ENCODE results near the gene ZNF593. TPM values are rescaled to one million over a fixed set of nuclear protein-coding genes. Genes with fewer than 3 reads are reported as not detected.

Gene ZNF593
- total and polyA plus RNA-seq, 9 of the 15 experiments (the other 6 are each of a cell fraction or from before 2014, with no cell fraction given) = 9.8 to 334 (median 48.2) TPM

DNA sequence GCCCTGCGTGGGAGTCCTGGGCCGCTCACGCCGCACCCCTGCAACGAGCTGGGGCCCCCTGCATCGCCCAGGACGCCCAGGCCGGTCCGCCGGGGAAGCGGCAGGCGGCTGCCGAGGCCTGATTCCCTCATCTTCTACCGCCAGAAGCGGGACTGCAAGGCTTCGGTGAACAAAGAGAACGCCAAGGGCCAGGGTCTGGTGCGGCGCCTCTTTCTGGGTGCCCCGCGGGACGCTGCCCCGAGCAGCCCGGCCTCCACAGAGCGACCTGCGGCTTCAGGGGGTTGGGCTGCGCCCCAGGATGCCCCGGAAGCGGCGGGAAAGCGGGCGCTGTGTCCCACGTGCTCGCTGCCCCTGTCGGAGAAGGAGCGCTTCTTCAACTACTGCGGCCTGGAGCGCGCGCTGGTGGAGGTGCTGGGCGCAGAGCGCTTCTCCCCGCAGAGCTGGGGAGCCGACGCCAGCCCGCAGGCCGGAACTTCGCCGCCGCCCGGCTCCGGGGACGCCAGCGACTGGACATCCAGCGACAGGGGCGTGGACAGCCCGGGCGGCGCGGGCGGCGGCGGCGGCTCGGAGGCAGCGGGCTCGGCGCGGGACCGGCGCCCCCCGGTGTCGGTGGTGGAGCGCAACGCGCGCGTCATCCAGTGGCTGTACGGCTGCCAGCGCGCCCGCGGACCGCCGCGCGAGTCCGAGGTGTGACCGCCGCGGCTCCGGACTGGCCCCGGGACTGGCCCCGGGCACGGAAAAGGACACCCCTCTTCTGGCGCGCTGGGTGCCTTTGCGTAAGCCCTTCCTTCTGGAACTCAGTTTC lies 8.1 kb upstream of the ZNF593 start (continued):
- TF ChIP-seq PRPF4 (IDR thresholded peaks at IDR 0.05; ENCODE audit: insufficient read depth, low read depth, low read length, poor library complexity, severe bottlenecking) (peak; percentile 44), RAD51 (IDR thresholded peaks at IDR 0.05; ENCODE audit: borderline replicate concordance, low read depth) (peak; percentile 40; the same call in 1 of the 2 replicates), YY1 (IDR thresholded peaks at IDR 0.05; ENCODE audit: borderline replicate concordance in 1 of 3, control insufficient read depth in 1 of 3, extremely low read depth in 1 of 3, insufficient read depth in 3 of 3, insufficient read length in 1 of 3, insufficient replicate concordance in 2 of 3, low read depth in 1 of 3, low read length in 2 of 3) (peak in 2 of 3 experiments; percentile 42 to 58), BDP1 (IDR thresholded peaks at IDR 0.05; ENCODE audit: insufficient read depth, insufficient read length) (no peak), POLR2H (tag; IDR thresholded peaks at IDR 0.05; ENCODE audit: low read depth) (no peak), NFRKB (IDR thresholded peaks at IDR 0.05; ENCODE audit: low read depth) (peak; percentile 25; the same call in 1 of the 2 replicates), KLF16 (IDR thresholded peaks at IDR 0.05) (no peak), SRF (CRISPR knock-in tag; IDR thresholded peaks at IDR 0.05) (no peak), CBX3 (IDR thresholded peaks at IDR 0.05; ENCODE audit: borderline replicate concordance in 1 of 2, low read length in 2 of 2) (0 out of 3 replicates have a peak, but pooled peaks of 1 of the 2 experiments have one; percentile 74), NRF1 (conservative IDR thresholded peaks at IDR 0.05 in 1 of 2, IDR thresholded peaks at IDR 0.05 in 1 of 2) (peak in 1 of 2 experiments; percentile 50; a peak in 3 of 4 replicates), CBFA2T2 (conservative IDR thresholded peaks at IDR 0.05) (no peak), TRIM28 (IDR thresholded peaks at IDR 0.05) (no peak), MEF2A (IDR thresholded peaks at IDR 0.05; ENCODE audit: control insufficient read depth, low read depth, low read length) (no peak)
- TF ChIP-seq, protein P1, sequence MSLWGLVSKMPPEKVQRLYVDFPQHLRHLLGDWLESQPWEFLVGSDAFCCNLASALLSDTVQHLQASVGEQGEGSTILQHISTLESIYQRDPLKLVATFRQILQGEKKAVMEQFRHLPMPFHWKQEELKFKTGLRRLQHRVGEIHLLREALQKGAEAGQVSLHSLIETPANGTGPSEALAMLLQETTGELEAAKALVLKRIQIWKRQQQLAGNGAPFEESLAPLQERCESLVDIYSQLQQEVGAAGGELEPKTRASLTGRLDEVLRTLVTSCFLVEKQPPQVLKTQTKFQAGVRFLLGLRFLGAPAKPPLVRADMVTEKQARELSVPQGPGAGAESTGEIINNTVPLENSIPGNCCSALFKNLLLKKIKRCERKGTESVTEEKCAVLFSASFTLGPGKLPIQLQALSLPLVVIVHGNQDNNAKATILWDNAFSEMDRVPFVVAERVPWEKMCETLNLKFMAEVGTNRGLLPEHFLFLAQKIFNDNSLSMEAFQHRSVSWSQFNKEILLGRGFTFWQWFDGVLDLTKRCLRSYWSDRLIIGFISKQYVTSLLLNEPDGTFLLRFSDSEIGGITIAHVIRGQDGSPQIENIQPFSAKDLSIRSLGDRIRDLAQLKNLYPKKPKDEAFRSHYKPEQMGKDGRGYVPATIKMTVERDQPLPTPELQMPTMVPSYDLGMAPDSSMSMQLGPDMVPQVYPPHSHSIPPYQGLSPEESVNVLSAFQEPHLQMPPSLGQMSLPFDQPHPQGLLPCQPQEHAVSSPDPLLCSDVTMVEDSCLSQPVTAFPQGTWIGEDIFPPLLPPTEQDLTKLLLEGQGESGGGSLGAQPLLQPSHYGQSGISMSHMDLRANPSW (CRISPR knock-in tag; IDR thresholded peaks at IDR 0.05) = peak; percentile 66; the same call in 1 of the 2 replicates
- TF ChIP-seq, protein P2, sequence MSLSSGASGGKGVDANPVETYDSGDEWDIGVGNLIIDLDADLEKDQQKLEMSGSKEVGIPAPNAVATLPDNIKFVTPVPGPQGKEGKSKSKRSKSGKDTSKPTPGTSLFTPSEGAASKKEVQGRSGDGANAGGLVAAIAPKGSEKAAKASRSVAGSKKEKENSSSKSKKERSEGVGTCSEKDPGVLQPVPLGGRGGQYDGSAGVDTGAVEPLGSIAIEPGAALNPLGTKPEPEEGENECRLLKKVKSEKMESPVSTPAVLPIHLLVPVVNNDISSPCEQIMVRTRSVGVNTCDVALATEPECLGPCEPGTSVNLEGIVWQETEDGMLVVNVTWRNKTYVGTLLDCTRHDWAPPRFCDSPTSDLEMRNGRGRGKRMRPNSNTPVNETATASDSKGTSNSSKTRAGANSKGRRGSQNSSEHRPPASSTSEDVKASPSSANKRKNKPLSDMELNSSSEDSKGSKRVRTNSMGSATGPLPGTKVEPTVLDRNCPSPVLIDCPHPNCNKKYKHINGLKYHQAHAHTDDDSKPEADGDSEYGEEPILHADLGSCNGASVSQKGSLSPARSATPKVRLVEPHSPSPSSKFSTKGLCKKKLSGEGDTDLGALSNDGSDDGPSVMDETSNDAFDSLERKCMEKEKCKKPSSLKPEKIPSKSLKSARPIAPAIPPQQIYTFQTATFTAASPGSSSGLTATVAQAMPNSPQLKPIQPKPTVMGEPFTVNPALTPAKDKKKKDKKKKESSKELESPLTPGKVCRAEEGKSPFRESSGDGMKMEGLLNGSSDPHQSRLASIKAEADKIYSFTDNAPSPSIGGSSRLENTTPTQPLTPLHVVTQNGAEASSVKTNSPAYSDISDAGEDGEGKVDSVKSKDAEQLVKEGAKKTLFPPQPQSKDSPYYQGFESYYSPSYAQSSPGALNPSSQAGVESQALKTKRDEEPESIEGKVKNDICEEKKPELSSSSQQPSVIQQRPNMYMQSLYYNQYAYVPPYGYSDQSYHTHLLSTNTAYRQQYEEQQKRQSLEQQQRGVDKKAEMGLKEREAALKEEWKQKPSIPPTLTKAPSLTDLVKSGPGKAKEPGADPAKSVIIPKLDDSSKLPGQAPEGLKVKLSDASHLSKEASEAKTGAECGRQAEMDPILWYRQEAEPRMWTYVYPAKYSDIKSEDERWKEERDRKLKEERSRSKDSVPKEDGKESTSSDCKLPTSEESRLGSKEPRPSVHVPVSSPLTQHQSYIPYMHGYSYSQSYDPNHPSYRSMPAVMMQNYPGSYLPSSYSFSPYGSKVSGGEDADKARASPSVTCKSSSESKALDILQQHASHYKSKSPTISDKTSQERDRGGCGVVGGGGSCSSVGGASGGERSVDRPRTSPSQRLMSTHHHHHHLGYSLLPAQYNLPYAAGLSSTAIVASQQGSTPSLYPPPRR (CRISPR knock-in tag; IDR thresholded peaks at IDR 0.05; ENCODE audit: borderline replicate concordance) = peak; percentile 82
- TF ChIP-seq, protein P3, sequence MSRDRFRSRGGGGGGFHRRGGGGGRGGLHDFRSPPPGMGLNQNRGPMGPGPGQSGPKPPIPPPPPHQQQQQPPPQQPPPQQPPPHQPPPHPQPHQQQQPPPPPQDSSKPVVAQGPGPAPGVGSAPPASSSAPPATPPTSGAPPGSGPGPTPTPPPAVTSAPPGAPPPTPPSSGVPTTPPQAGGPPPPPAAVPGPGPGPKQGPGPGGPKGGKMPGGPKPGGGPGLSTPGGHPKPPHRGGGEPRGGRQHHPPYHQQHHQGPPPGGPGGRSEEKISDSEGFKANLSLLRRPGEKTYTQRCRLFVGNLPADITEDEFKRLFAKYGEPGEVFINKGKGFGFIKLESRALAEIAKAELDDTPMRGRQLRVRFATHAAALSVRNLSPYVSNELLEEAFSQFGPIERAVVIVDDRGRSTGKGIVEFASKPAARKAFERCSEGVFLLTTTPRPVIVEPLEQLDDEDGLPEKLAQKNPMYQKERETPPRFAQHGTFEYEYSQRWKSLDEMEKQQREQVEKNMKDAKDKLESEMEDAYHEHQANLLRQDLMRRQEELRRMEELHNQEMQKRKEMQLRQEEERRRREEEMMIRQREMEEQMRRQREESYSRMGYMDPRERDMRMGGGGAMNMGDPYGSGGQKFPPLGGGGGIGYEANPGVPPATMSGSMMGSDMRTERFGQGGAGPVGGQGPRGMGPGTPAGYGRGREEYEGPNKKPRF (IDR thresholded peaks at IDR 0.05; ENCODE audit: low read depth, low read length) = no peak
